HCT116 (cell line): Measurements from ENCODE around the gene SMYD3.

Source experiments
- CEBPB ChIP-seq: IDR thresholded peaks from 2 replicates; pipeline ENCODE4 v1.6.1; 2012; ENCODE audit warnings: low read depth
- POLR2A ChIP-seq: IDR thresholded peaks from 2 replicates; pipeline ENCODE4 v1.7.0; 2011; ENCODE audit warnings: borderline replicate concordance; ENCODE audit not compliant: insufficient read depth, insufficient read length; ENCODE audit errors: extremely low read depth
- POLR2AphosphoS5 ChIP-seq: IDR thresholded peaks from 2 replicates; pipeline ENCODE4 v1.6.1; 2011; ENCODE audit warnings: mild to moderate bottlenecking, low read depth, low read length, moderate library complexity
- SP1 ChIP-seq: IDR thresholded peaks from 2 replicates; pipeline ENCODE4 v1.6.1; 2012; ENCODE audit warnings: low read depth
- SRF ChIP-seq: IDR thresholded peaks from 2 replicates; pipeline ENCODE4 v1.6.1; 2012; ENCODE audit warnings: low read depth
- TCF7L2 ChIP-seq: IDR thresholded peaks from 2 replicates; pipeline ENCODE4 v1.7.0; 2011; ENCODE audit warnings: borderline replicate concordance, inconsistent platforms; ENCODE audit not compliant: insufficient read depth, insufficient read length; ENCODE audit errors: extremely low read depth
- TF ChIP-seq, protein P1 (sequence below): IDR thresholded peaks from 2 replicates; pipeline ENCODE4 v1.6.1; 2012
- TF ChIP-seq, protein P2 (sequence below), 3 experiments: fragments of 200-600 bp in 1 of 3; sonication (generic) in 1 of 3; IDR thresholded peaks in 2 of 3; conservative IDR thresholded peaks in 1 of 3; 2 replicates each; pipeline ENCODE4 v1.5.1; 2012 to 2017; ENCODE audit warnings: low read depth in 2 of 3, low read length in 2 of 3, antibody characterized with exemption in 1 of 3, borderline replicate concordance in 1 of 3, control low read depth in 1 of 3, mild to moderate bottlenecking in 1 of 3, mixed read lengths in 1 of 3, mixed run types in 1 of 3, moderate library complexity in 1 of 3; ENCODE audit not compliant: insufficient read depth in 1 of 3

DNA sequence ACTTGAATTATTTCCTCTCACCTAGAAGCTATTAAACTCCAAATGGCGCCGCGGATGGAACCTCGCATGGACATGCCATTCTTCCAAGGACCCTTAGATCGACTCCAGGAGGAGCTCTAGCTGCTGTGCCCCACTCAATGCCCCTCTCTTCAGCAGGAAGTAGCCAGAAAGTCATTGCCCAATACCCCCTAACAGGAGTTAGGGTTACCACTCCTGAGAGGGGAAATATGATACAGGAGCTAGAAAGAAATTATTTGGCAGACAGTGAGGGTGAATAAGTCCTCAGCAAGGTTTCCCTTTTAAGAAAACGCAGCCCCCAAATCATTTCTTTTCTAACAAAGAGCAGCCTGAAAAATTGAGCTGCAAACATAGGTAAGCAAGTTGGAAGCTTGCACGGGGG is 30.4 kb upstream of the SMYD3 start:
- TF ChIP-seq, protein P1, sequence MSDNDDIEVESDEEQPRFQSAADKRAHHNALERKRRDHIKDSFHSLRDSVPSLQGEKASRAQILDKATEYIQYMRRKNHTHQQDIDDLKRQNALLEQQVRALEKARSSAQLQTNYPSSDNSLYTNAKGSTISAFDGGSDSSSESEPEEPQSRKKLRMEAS, result no peak
- TF ChIP-seq, protein P2, sequence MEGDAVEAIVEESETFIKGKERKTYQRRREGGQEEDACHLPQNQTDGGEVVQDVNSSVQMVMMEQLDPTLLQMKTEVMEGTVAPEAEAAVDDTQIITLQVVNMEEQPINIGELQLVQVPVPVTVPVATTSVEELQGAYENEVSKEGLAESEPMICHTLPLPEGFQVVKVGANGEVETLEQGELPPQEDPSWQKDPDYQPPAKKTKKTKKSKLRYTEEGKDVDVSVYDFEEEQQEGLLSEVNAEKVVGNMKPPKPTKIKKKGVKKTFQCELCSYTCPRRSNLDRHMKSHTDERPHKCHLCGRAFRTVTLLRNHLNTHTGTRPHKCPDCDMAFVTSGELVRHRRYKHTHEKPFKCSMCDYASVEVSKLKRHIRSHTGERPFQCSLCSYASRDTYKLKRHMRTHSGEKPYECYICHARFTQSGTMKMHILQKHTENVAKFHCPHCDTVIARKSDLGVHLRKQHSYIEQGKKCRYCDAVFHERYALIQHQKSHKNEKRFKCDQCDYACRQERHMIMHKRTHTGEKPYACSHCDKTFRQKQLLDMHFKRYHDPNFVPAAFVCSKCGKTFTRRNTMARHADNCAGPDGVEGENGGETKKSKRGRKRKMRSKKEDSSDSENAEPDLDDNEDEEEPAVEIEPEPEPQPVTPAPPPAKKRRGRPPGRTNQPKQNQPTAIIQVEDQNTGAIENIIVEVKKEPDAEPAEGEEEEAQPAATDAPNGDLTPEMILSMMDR (IDR thresholded peaks at IDR 0.05 in 2 of 3, conservative IDR thresholded peaks at IDR 0.05 in 1 of 3; ENCODE audit: borderline replicate concordance in 1 of 3, insufficient read depth in 1 of 3, low read depth in 2 of 3, low read length in 2 of 3), result no peak
- TF ChIP-seq SRF, result no peak
- TF ChIP-seq POLR2AphosphoS5, result no peak
- TF ChIP-seq POLR2A, result no peak
- no peak for TF ChIP-seq SP1
- no peak for TF ChIP-seq TCF7L2
- TF ChIP-seq CEBPB, result no peak
